HUES6 (cell line): ENCODE data around the gene SHISAL1.

Experiments
- H3K27ac ChIP-seq: 2 replicates; pipeline ENCODE4 v1.7.0; 2013; ENCODE audit warnings: low read depth, mild to moderate bottlenecking, low read length, inconsistent platforms
- H3K27me3 ChIP-seq: 2 replicates; pipeline ENCODE4 v1.6.1; 2013; ENCODE audit warnings: low read length; ENCODE audit not compliant: control insufficient read depth, insufficient read depth
- H3K36me3 ChIP-seq: 2 replicates; pipeline ENCODE4 v1.6.1; 2013; ENCODE audit warnings: low read length; ENCODE audit not compliant: control insufficient read depth, insufficient read depth
- H3K4me1 ChIP-seq: 2 replicates; pipeline ENCODE4 v1.6.1; 2013; ENCODE audit warnings: low read length; ENCODE audit not compliant: control insufficient read depth, insufficient read depth
- H3K4me3 ChIP-seq: 2 replicates; pipeline ENCODE4 v1.5.1; 2013; ENCODE audit warnings: low read depth, low read length
- H3K9ac ChIP-seq: one replicate; pipeline ENCODE4 v1.6.1; 2013; ENCODE audit warnings: mild to moderate bottlenecking, low read length
- H3K9me3 ChIP-seq: 2 replicates; pipeline ENCODE4 v1.6.1; 2013; ENCODE audit warnings: low read depth, low read length; ENCODE audit not compliant: control insufficient read depth, insufficient read depth

SHISAL1 gene

DNA sequence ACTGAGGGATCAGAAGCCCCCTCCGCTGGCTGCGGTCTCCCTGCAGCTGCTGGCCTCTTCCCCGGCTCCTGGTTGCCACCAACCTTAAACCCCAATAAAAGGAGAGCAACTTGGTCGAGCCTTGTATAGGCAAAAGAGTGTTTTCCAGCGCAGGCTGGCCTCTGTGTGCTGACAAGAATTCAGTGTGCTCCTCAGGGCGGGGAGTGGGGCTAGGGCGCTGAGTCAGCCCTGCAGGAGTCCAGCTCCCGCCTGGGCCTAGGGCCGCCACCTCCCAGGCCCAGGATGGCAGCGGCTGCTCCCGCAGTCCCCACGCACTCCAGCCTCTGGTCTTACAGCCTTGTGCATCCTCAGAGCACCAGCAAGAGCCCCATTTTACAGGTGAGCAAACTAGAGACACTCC lies at the start of gene SHISAL1:
SHISAL1 (minus strand) TSS at position 186 of the 400 bp plus-strand sequence. CDS start 12,006 bp downstream, outside the sequence.
- H3K9me3 ChIP-seq, result no peaks in the 10 kb centered on the region
- no peak within 1 kb of the TSS for H3K9ac ChIP-seq
- H3K27ac ChIP-seq, result no peak within 1 kb of the TSS
- no peaks in the 10 kb centered on the region for H3K27me3 ChIP-seq
- H3K4me1 ChIP-seq, result no peaks in the 10 kb centered on the region; the same call in 1 of the 2 replicates
- H3K36me3 ChIP-seq, result no peaks in the 10 kb centered on the region
- no peak within 1 kb of the TSS for H3K4me3 ChIP-seq

DNA sequence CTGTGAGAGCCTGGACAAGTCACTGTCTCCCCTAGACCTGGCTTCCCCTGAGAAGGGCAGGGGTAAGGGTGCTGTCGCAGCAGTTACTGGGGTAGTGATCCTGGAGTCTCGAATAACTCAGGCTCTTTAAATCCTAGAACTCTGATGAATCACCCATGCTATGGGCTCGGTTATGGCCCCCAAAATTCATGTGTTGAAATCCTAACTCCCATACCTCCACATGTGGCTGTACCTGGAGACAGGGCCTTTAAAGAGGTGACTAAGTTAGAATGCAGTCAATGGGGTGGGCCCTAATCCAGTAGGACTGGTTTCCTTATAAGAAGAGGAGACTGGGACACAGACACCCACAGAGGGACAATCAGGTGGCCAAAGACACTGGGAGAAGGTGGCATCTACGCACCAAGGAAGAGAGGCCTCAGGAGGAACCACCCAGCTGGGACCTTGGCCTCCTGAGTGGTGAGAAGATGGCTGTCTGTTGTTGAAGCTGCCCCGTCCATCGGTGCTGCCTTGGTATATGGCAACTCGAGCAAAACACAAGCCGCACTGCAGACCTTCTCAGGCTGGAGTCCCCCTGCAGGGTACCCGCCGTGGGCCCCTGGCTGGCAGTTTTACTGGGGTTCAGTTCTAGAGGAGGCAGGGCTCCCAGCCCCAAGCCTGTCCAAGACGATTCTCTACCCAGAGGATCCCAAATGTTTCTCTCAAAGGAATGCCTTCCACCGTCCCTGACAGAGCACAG lies 48.8 kb upstream of the SHISAL1 start:
- Histone ChIP-seq H3K4me3 (no peak overlapping the region), H3K9ac (no peak overlapping the region), H3K27me3 (no peaks in the 10 kb centered on the region), H3K4me1 (peaks cover 3% of the 10 kb centered on the region; the same call in 1 of the 2 replicates), H3K27ac (no peak overlapping the region), H3K9me3 (no peaks in the 10 kb centered on the region), H3K36me3 (no peaks in the 10 kb centered on the region)

DNA sequence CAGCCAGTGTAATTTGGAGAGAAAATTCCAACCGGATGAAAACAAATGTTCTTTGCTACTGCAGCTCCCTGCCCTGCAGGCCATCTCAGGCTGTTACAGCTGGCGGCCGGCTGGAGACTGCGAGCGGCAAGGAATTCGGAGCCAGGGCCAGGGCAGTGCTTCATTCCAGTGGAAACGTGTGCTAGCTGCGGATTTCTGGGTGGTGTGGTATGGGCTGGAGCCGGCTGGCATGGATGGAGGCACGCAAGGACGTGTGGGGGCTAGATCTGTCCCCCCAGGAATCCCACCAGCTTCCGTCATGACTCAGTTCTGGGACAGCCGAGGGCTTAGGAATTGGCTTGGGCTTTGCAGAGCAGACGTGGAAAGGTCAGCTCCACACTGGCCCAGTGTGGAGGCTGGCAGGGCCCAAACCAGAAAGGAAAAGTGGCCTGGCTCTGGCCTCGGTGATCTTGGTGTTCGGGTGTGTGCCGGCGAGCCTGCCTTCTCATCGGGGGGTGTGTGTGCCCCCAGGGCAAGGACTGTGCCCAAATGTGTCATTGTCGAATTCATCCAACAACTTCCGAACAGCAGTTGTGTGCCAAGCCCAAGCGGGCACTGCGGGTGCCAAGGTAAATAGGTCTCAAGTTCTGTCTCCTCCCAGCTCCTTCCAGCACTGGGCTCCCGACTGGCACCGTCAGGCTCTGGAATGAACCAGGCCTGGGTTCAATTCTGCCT lies 48.1 kb upstream of the SHISAL1 start:
- Histone ChIP-seq H3K9ac (no peak overlapping the region), H3K4me1 (peaks cover 3% of the 10 kb centered on the region; the same call in 1 of the 2 replicates), H3K4me3 (no peak overlapping the region), H3K27me3 (no peaks in the 10 kb centered on the region), H3K9me3 (no peaks in the 10 kb centered on the region), H3K36me3 (no peaks in the 10 kb centered on the region), H3K27ac (no peak overlapping the region)

DNA sequence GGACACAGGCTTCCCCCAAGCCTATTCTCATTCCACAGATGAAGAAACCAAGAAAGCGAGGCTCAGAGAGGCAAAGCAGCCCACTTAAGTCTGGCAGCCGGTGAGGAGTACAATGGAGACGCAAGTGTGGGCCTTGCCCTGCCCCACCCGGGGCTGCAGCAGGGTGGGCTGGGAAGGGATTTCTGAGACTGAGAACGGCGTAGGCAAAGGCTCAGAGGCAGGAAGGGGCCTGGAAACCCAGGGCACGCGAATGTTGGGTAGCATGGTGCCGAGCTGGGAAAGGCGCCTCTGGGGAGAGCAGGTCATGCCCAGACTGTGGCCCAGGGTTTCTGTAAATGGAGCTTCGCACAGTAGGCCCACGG lies 47.5 kb upstream of the SHISAL1 start:
- Histone ChIP-seq H3K27me3 (no peaks in the 10 kb centered on the region), H3K36me3 (no peaks in the 10 kb centered on the region), H3K9ac (no peak overlapping the region), H3K9me3 (no peaks in the 10 kb centered on the region), H3K27ac (no peak overlapping the region), H3K4me1 (peaks cover 3% of the 10 kb centered on the region; the same call in 1 of the 2 replicates), H3K4me3 (no peak overlapping the region)

DNA sequence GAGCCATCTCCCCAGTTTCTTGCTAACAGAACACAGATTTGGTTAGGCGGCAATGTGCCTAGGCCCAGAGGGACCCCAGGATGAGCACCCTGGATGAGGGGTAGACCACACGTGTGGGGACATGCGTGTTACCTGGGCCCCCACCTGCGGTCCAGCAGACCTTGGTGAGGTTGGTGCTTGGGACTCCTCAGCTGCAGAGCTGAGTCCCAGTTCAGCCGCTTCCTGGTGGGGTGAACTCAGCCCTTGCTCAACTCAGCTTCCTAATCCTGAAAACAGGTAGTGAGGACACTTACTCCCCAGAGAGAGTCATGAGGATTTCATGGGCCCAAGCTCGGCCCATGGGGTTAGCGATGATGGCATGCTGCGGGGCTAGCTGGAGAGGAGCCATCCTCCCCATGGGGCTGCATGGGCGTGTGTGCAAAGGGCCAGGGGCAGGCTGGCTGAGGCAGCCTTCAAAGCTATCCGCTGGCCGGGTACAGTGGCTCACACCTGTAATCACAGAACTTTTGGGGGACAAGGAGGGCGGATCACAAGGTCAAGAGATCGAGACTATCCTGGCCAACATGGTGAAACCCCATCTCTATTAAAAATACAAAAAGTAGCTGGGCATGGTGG lies 46.9 kb upstream of the SHISAL1 start:
- Histone ChIP-seq H3K27me3 (no peaks in the 10 kb centered on the region), H3K4me1 (peaks cover 3% of the 10 kb centered on the region; the same call in 1 of the 2 replicates), H3K27ac (no peak overlapping the region), H3K36me3 (no peaks in the 10 kb centered on the region), H3K9ac (no peak overlapping the region), H3K4me3 (no peak overlapping the region), H3K9me3 (no peaks in the 10 kb centered on the region)

- Histone ChIP-seq H3K36me3 (no peaks in the 10 kb centered on the region), H3K4me1 (peaks cover 3% of the 10 kb centered on the region; the same call in 1 of the 2 replicates), H3K9me3 (0 out of 2 replicates have a peak, but pooled peaks cover 3% of the 10 kb centered on the region), H3K27ac (no peak overlapping the region), H3K9ac (no peak overlapping the region), H3K27me3 (no peaks in the 10 kb centered on the region), H3K4me3 (no peak overlapping the region)
Measured at GRCh38 chr22:44358709-44359440, 46.1 kb upstream of the SHISAL1 start.

DNA sequence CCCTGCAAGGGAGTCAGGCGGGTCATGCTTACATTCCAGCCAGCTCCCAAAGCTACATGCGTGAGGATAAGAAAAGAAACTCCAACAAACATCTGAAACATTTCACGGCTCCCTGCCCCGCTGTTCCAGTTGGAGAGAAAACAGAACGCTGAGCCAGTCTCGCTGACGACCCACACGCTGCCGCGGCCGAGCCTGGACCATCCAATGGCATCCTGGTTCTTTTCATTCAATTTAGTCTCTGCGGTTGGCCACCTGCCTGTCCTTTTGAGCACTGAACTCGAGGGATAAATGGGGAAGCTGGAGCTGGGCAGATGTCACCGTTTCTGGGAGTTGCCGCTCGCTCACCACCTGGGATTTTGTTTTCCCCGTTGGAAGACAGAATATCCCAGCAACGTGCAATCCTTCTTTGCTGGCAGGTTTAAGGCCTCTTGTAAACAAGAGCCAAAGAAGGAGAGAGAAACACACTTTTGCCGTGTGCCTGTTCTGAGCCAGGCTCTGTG lies 45.3 kb upstream of the SHISAL1 start:
- no peaks in the 10 kb centered on the region for H3K36me3 ChIP-seq
- H3K27ac ChIP-seq, result no peak overlapping the region
- peaks cover 3% of the 10 kb centered on the region; the same call in 1 of the 2 replicates for H3K4me1 ChIP-seq

GRCh38 chr22:44357296-44357965 lies 44.7 kb upstream of the SHISAL1 start:
- Histone ChIP-seq H3K9me3 (0 out of 2 replicates have a peak, but pooled peaks cover 3% of the 10 kb centered on the region), H3K27me3 (no peaks in the 10 kb centered on the region), H3K9ac (no peak overlapping the region), H3K4me3 (no peak overlapping the region), H3K36me3 (no peaks in the 10 kb centered on the region), H3K4me1 (peaks cover 8% of the 10 kb centered on the region; the same call in 1 of the 2 replicates), H3K27ac (no peak overlapping the region)

More for the DNA sequence above, 45.3 kb upstream of the SHISAL1 start:
- 0 out of 2 replicates have a peak, but pooled peaks cover 3% of the 10 kb centered on the region for H3K9me3 ChIP-seq
- no peak overlapping the region for H3K9ac ChIP-seq
- H3K27me3 ChIP-seq, result no peaks in the 10 kb centered on the region
- no peak overlapping the region for H3K4me3 ChIP-seq

DNA sequence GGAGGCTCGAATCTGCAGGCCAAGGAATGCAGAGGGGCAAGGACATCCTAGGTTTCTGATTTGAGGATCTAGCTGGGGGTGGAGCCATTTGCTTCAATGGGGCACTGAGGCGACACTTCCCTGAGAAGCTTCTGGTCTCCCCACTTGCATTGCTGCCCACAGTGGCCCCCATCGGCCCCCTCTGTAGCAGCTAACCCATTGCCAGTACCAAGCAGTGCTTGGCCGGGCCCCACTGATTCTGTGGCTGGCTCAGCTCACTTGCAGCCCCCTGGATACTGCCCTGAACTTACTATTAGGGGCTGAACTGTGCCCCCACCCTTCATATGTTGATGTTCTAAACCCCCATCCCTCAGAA lies 42.9 kb upstream of the SHISAL1 start:
- Histone ChIP-seq H3K4me1 (peaks cover 19% of the 10 kb centered on the region; the same call in 1 of the 2 replicates), H3K4me3 (no peak overlapping the region), H3K27ac (no peak overlapping the region), H3K9ac (no peak overlapping the region), H3K27me3 (no peaks in the 10 kb centered on the region), H3K36me3 (no peaks in the 10 kb centered on the region), H3K9me3 (0 out of 2 replicates have a peak, but pooled peaks cover 3% of the 10 kb centered on the region)

- Histone ChIP-seq H3K27me3 (no peaks in the 10 kb centered on the region), H3K9me3 (0 out of 2 replicates have a peak, but pooled peaks cover 3% of the 10 kb centered on the region), H3K4me1 (peaks cover 19% of the 10 kb centered on the region; the same call in 1 of the 2 replicates), H3K4me3 (no peak overlapping the region), H3K36me3 (no peaks in the 10 kb centered on the region), H3K27ac (no peak overlapping the region), H3K9ac (no peak overlapping the region)
Measured at GRCh38 chr22:44354288-44354687, 41.5 kb upstream of the SHISAL1 start.
